GM23338 (cell line): ENCODE measurements around the gene TRA2A. TPM values are rescaled to one million over a fixed set of nuclear protein-coding genes. Genes with fewer than 3 reads are reported as not detected.
A peak's percentile ranks its signal among the peaks of the same experiment; 100 is the strongest.

ENCODE experiments used
- ATAC-seq: fragments of 200-7000 bp; cut with Tn5 transposase; 3 replicates; pipeline ENCODE4 v1.9.1; 2020
- DNase-seq: peaks from one replicate; pipeline ENCODE4 v3.0.0-alpha.2; 2015; ENCODE audit warnings: low spot score
- H2AFZ ChIP-seq: fragments of 200-600 bp; sonication (generic); 2 replicates; pipeline ENCODE4 v1.8.0; 2016; ENCODE audit warnings: antibody characterized with exemption, mild to moderate bottlenecking, moderate library complexity
- H3F3A ChIP-seq: fragments of 200-600 bp; sonication (generic); replicated peaks from 2 replicates; pipeline ENCODE4 v1.8.0; 2017; ENCODE audit warnings: antibody characterized with exemption, mixed run types, low read depth
- H3K27ac ChIP-seq: fragments of 200-600 bp; sonication (generic); 2 replicates; pipeline ENCODE4 v1.6.1; 2016; ENCODE audit warnings: low read depth
- H3K27me3 ChIP-seq: fragments of 200-600 bp; sonication (generic); 2 replicates; pipeline ENCODE4 v1.8.0; 2016; ENCODE audit warnings: mild to moderate bottlenecking, mixed run types, moderate library complexity; ENCODE audit not compliant: insufficient read depth
- H3K36me3 ChIP-seq: fragments of 200-600 bp; sonication (generic); 2 replicates; pipeline ENCODE4 v1.8.0; 2016; ENCODE audit warnings: mild to moderate bottlenecking; ENCODE audit not compliant: insufficient read depth
- H3K4me1 ChIP-seq: fragments of 200-600 bp; sonication (generic); 2 replicates; pipeline ENCODE4 v1.8.0; 2016; ENCODE audit warnings: mild to moderate bottlenecking, moderate library complexity; ENCODE audit not compliant: insufficient read depth
- H3K4me2 ChIP-seq: fragments of 200-600 bp; sonication (generic); 2 replicates; pipeline ENCODE4 v1.7.1; 2017; ENCODE audit warnings: mixed run types
- H3K4me3 ChIP-seq: fragments of 200-600 bp; sonication (generic); 2 replicates; pipeline ENCODE4 v1.6.1; 2016; ENCODE audit warnings: mixed run types
- H3K79me2 ChIP-seq: fragments of 200-600 bp; sonication (generic); replicated peaks from 2 replicates; pipeline ENCODE4 v1.8.0; 2017; ENCODE audit warnings: mild to moderate bottlenecking; ENCODE audit not compliant: insufficient read depth
- H3K9me2 ChIP-seq: fragments of 200-600 bp; sonication (generic); 2 replicates; pipeline ENCODE4 v1.8.0; 2017; ENCODE audit not compliant: insufficient read depth
- H4K20me1 ChIP-seq: fragments of 200-600 bp; sonication (generic); replicated peaks from 2 replicates; pipeline ENCODE4 v1.8.0; 2017; ENCODE audit warnings: mild to moderate bottlenecking; ENCODE audit not compliant: insufficient read depth
- H3K27ac Mint-ChIP-seq: 2 replicates; pipeline ENCODE4 v1.8.0; 2020; ENCODE audit warnings: inconsistent platforms, mild to moderate bottlenecking, moderate library complexity, mixed read lengths
- H3K27me3 Mint-ChIP-seq: 3 replicates; pipeline ENCODE4 v1.8.0; 2022; ENCODE audit warnings: low read depth, mild to moderate bottlenecking, moderate library complexity, mixed read lengths, inconsistent platforms; ENCODE audit not compliant: insufficient read depth, poor library complexity
- H3K36me3 Mint-ChIP-seq: 3 replicates; pipeline ENCODE4 v1.8.0; 2021; ENCODE audit warnings: low read depth, mild to moderate bottlenecking, inconsistent platforms, moderate library complexity, mixed read lengths
- H3K4me1 Mint-ChIP-seq: 3 replicates; pipeline ENCODE4 v1.8.0; 2020; ENCODE audit warnings: mild to moderate bottlenecking, inconsistent platforms, mixed read lengths
- H3K4me3 Mint-ChIP-seq: 3 replicates; pipeline ENCODE4 v1.8.0; 2021; ENCODE audit warnings: moderate library complexity, mild to moderate bottlenecking, inconsistent platforms, mixed read lengths
- H3K9me3 Mint-ChIP-seq: 3 replicates; pipeline ENCODE4 v1.8.0; 2020; ENCODE audit warnings: moderate library complexity, mild to moderate bottlenecking, inconsistent platforms, mixed read lengths
- JUNB ChIP-seq: IDR thresholded peaks from one replicate; pipeline ENCODE4 v1.6.1; 2016; ENCODE audit warnings: antibody characterized with exemption; ENCODE audit not compliant: unreplicated experiment
- POLR2AphosphoS5 ChIP-seq: IDR thresholded peaks from 2 replicates; pipeline ENCODE4 v1.6.1; 2016; ENCODE audit warnings: antibody characterized with exemption, low read depth
- ZNF331 ChIP-seq: fragments of 250-450 bp; sonication (Bioruptor Pico); IDR thresholded peaks from 2 replicates; pipeline ENCODE4 v1.5.0; 2020; ENCODE audit warnings: low read depth, mild to moderate bottlenecking, moderate library complexity
- polyA plus RNA-seq: library from polyadenylated mRNA; unstranded; fragments of >200 nt; fragmentation: Nextera tagmentation; extraction: Ambion mirVana; gene quantifications from 2 replicates; pipeline ENCODE4 v1.2.1, GENCODE V29; 2016
- total RNA-seq: library from RNA; depleted of rRNA; stranded (reverse); fragments of >200 nt; shearing (Covaris generic); gene quantifications from 2 replicates; pipeline ENCODE4 v1.2.3, GENCODE V29; 2014
- TF ChIP-seq, protein P1 (sequence below): IDR thresholded peaks from one replicate; pipeline ENCODE4 v1.6.1; 2018; ENCODE audit warnings: antibody characterized with exemption; ENCODE audit not compliant: unreplicated experiment
- TF ChIP-seq, protein P2 (sequence below), 2 experiments: fragments of 200-600 bp in 1 of 2; sonication (generic) in 1 of 2; conservative IDR thresholded peaks; 2 replicates each; pipeline versions ENCODE4 v1.5.1 to v1.6.1; 2016 to 2017; ENCODE audit warnings: antibody characterized with exemption in 2 of 2, low read depth in 2 of 2, mild to moderate bottlenecking in 2 of 2, moderate library complexity in 1 of 2

The TRA2A gene
- total and polyA plus RNA-seq, 2 experiments from 2014 or later, result 82.6 to 271 TPM

DNA sequence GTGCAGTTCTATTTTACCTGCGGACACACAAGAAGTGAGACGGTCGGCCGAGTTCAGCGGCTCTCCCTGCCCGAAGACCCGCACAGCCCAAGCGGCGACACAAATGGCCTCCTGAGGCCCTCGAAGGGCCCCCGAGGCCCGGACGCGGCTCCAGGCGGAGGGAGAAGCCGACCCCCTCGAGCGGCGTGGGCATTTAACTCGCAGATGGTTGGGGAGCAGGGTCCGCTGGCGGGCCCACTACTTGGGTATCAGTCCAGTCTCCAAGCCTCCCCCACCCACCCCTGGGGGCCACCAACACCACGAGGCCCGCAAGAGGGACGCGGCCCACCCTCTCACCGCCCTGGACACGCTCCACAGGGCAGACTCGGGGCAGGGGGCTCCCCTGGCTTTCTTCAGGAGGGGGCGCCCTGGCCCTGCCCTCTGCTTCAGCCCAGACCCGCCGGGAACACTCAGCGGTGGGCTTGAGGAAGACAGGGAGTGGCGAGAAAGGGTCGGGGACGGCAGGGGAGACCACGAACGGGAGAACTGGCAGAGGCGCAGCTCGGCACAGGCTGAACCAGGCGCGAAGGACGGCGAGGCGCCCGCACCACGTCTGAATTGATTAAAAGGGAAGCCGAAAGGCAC, 63.1 kb downstream of the TRA2A start:
- no peaks in the 10 kb centered on the region for H3K27me3 ChIP-seq
- peaks cover 18% of the 10 kb centered on the region for H3K4me1 ChIP-seq
- Mint-ChIP-seq H3K27ac (peak overlapping the region; percentile 96), H3K36me3 (peaks cover 29% of the 10 kb centered on the region), H3K4me1 (peaks cover 28% of the 10 kb centered on the region), H3K9me3 (peaks cover 7% of the 10 kb centered on the region; the same call in 2 of the 3 replicates), H3K4me3 (peak overlapping the region; percentile 99), H3K27me3 (peaks cover 12% of the 10 kb centered on the region)
- H3K36me3 ChIP-seq, result no peaks in the 10 kb centered on the region
- H3K9me2 ChIP-seq, result no peaks in the 10 kb centered on the region
- DNase-seq (peak; percentile 31), ATAC-seq (no peak)
- peaks cover 7% of the 10 kb centered on the region; the same call in 1 of the 2 replicates for H3F3A ChIP-seq
- no peak overlapping the region for H2AFZ ChIP-seq
- H3K79me2 ChIP-seq, result peaks cover 73% of the 10 kb centered on the region
- H3K4me3 ChIP-seq, result peak overlapping the region; percentile 64
- TF ChIP-seq, protein P1, sequence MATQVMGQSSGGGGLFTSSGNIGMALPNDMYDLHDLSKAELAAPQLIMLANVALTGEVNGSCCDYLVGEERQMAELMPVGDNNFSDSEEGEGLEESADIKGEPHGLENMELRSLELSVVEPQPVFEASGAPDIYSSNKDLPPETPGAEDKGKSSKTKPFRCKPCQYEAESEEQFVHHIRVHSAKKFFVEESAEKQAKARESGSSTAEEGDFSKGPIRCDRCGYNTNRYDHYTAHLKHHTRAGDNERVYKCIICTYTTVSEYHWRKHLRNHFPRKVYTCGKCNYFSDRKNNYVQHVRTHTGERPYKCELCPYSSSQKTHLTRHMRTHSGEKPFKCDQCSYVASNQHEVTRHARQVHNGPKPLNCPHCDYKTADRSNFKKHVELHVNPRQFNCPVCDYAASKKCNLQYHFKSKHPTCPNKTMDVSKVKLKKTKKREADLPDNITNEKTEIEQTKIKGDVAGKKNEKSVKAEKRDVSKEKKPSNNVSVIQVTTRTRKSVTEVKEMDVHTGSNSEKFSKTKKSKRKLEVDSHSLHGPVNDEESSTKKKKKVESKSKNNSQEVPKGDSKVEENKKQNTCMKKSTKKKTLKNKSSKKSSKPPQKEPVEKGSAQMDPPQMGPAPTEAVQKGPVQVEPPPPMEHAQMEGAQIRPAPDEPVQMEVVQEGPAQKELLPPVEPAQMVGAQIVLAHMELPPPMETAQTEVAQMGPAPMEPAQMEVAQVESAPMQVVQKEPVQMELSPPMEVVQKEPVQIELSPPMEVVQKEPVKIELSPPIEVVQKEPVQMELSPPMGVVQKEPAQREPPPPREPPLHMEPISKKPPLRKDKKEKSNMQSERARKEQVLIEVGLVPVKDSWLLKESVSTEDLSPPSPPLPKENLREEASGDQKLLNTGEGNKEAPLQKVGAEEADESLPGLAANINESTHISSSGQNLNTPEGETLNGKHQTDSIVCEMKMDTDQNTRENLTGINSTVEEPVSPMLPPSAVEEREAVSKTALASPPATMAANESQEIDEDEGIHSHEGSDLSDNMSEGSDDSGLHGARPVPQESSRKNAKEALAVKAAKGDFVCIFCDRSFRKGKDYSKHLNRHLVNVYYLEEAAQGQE, result no peak
- no peak for TF ChIP-seq ZNF331 (CRISPR knock-in tag)
- TF ChIP-seq, protein P2, sequence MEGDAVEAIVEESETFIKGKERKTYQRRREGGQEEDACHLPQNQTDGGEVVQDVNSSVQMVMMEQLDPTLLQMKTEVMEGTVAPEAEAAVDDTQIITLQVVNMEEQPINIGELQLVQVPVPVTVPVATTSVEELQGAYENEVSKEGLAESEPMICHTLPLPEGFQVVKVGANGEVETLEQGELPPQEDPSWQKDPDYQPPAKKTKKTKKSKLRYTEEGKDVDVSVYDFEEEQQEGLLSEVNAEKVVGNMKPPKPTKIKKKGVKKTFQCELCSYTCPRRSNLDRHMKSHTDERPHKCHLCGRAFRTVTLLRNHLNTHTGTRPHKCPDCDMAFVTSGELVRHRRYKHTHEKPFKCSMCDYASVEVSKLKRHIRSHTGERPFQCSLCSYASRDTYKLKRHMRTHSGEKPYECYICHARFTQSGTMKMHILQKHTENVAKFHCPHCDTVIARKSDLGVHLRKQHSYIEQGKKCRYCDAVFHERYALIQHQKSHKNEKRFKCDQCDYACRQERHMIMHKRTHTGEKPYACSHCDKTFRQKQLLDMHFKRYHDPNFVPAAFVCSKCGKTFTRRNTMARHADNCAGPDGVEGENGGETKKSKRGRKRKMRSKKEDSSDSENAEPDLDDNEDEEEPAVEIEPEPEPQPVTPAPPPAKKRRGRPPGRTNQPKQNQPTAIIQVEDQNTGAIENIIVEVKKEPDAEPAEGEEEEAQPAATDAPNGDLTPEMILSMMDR (conservative IDR thresholded peaks at IDR 0.05; ENCODE audit: low read depth in 2 of 2), result peak in 1 of 2 experiments; percentile 34; a peak in 1 of 4 replicates
- H4K20me1 ChIP-seq, result peaks cover 3% of the 10 kb centered on the region; the same call in 1 of the 2 replicates
- peak overlapping the region; percentile 14; the same call in 1 of the 2 replicates for H3K27ac ChIP-seq
- peak overlapping the region; percentile 85 for H3K4me2 ChIP-seq

- peak; percentile 81 for DNase-seq
- Histone ChIP-seq H2AFZ (no peak overlapping the region), H4K20me1 (peaks cover 10% of the 10 kb centered on the region), H3K27me3 (no peaks in the 10 kb centered on the region), H3K79me2 (peaks cover 76% of the 10 kb centered on the region), H3K4me1 (peaks cover 25% of the 10 kb centered on the region), H3K9me2 (no peaks in the 10 kb centered on the region), H3K36me3 (no peaks in the 10 kb centered on the region), H3F3A (peaks cover 7% of the 10 kb centered on the region; the same call in 1 of the 2 replicates), H3K27ac (peak overlapping the region; percentile 95), H3K4me2 (peak overlapping the region; percentile 85), H3K4me3 (peak overlapping the region; percentile 64)
- peak overlapping the region; percentile 93 for H3K27ac Mint-ChIP-seq
- TF ChIP-seq POLR2AphosphoS5, result 0 out of 2 replicates have a peak, but pooled peaks have one; percentile 21
- TF ChIP-seq JUNB, result no peak
- peak overlapping the region; percentile 99 for H3K4me3 Mint-ChIP-seq
- H3K27me3 Mint-ChIP-seq, result peaks cover 9% of the 10 kb centered on the region
- peak; percentile 2 for ATAC-seq
- peaks cover 7% of the 10 kb centered on the region; the same call in 2 of the 3 replicates for H3K9me3 Mint-ChIP-seq
- H3K4me1 Mint-ChIP-seq, result peaks cover 30% of the 10 kb centered on the region
- H3K36me3 Mint-ChIP-seq, result peaks cover 35% of the 10 kb centered on the region
Observed at GRCh38 chr7:23467806-23468525, 63.8 kb downstream of the TRA2A start.
